Left lung (tissue), 14 donors: ENCODE results near the gene SERPINB5. TPM values are rescaled to one million over a fixed set of nuclear protein-coding genes. Genes with fewer than 3 reads are reported as not detected.

Experiments
- ATAC-seq: fragments of 200-7000 bp; cut with Tn5 transposase; one replicate; pipeline ENCODE4 v1.9.1; 2020; ENCODE audit warnings: moderate library complexity
- DNase-seq, 4 donors: peaks; one replicate each; pipeline ENCODE4 v3.0.0-alpha.2; 2013 to 2020
- H3K27ac ChIP-seq, 2 donors: fragments of 200-600 bp; sonication (generic) in 1 of 2; one replicate each; pipeline versions ENCODE4 v1.5.0 to v1.8.0; 2020 to 2021
- H3K27me3 ChIP-seq, 2 donors: fragments of 200-600 bp; sonication (generic) in 1 of 2; one replicate each; pipeline versions ENCODE4 v1.5.0 to v1.8.0; 2020 to 2021
- H3K36me3 ChIP-seq, 2 donors: fragments of 200-600 bp; sonication (generic) in 1 of 2; one replicate each; pipeline versions ENCODE4 v1.5.0 to v1.8.0; 2020 to 2021
- H3K4me1 ChIP-seq, 2 donors: fragments of 200-600 bp; one replicate each; pipeline ENCODE4 v1.8.0; 2021
- H3K4me3 ChIP-seq, 2 donors: fragments of 200-600 bp; sonication (generic) in 1 of 2; one replicate each; pipeline versions ENCODE4 v1.5.0 to v1.8.0; 2020 to 2021; ENCODE audit warnings: mild to moderate bottlenecking in 1 of 2
- H3K9me3 ChIP-seq, 2 donors: fragments of 200-600 bp; sonication (generic) in 1 of 2; one replicate each; pipeline versions ENCODE4 v1.5.0 to v1.8.0; 2020 to 2021
- CTCF ChIP-seq, 2 donors: fragments of 200-600 bp; sonication (generic) in 1 of 2; IDR thresholded peaks; one replicate each; pipeline versions ENCODE4 v1.5.0 to v1.8.0; 2021; ENCODE audit warnings: antibody characterized with exemption in 2 of 2
- intact Hi-C, 2 donors: fragments of 100-400 bp; cut with DNase I; formaldehyde crosslinking; loops; one replicate each; pipeline versions ENCODE4 v1.11.2 to v1.14.2; 2022
- long read RNA-seq, 12 donors: library from polyadenylated mRNA in 2 of 12; unstranded in 2 of 12; transcript quantifications; one replicate each; pipeline ENCODE4 v2.0.0 and lab custom pipeline, GENCODE V29; 2019 to 2026
- polyA plus RNA-seq, 6 donors: library from polyadenylated mRNA; unstranded; fragments of 120-200 nt; gene quantifications; one replicate each; pipeline ENCODE4 v1.2.1, GENCODE V29; 2013; ENCODE audit not compliant: insufficient read length in 6 of 6
- total RNA-seq, 2 donors: library from RNA; stranded (reverse); fragmentation: NEBNext Ultra II Directional; extraction: Animal tissue kit (Norgen Biotek cat#: 25700); gene quantifications; one replicate each; pipeline ENCODE4 v1.2.1, GENCODE V29; 2021
- donor health status: DM: no; HTN: yes; CAD: no.
- donor health status: DM: no; HTN: no; CAD: no.

Gene SERPINB5
- total RNA-seq (under 1 TPM in 1 of 2 donors, not detected in 1; 0.34 TPM), polyA plus RNA-seq (not detected)
- long read RNA-seq, donor 1 = 0 reads
- long read RNA-seq, donor 2 = 0 reads
- long read RNA-seq, donor 3 = 0 reads
- long read RNA-seq, donor 4 = 0 reads
- long read RNA-seq, donor 5 = 0 reads
- long read RNA-seq, donor 6 = 0 reads
- long read RNA-seq, donor 7 = 0 reads
- long read RNA-seq, donor 8 = 0 reads
- long read RNA-seq, donor 9 = 0 reads
- long read RNA-seq, donor 10 = 0 reads
- long read RNA-seq, donor 11 = 0 reads
- long read RNA-seq, donor 12 = 0 reads

- Histone ChIP-seq H3K9me3 (no peaks in the 10 kb centered on the region), H3K27ac (no peak within 1 kb of the TSS), H3K36me3 (no peaks in the 10 kb centered on the region), H3K27me3 (no peaks in the 10 kb centered on the region), H3K4me3 (no peak within 1 kb of the TSS), H3K4me1 (no peaks in the 10 kb centered on the region)
- TF ChIP-seq CTCF (IDR thresholded peaks at IDR 0.05) = no peak
- intact Hi-C loops = no loop called here
- DNase-seq = peak in 2 of 4 donors; percentile 4 to 77
- peak; percentile 81 for ATAC-seq
Measured at GRCh38 chr18:63476668-63477067, at the start of gene SERPINB5. Gene SERPINB5 (plus strand): TSS chr18:63476958. CDS start chr18:63484429, 7,471 bp downstream.

- intact Hi-C loops = loop anchor here in 1 of 2 donors (10.0 kb wide), 1 partner anchor 63 kb away; the partner anchor contains the start of gene KDSR
- Histone ChIP-seq H3K4me1 (peaks cover 0 to 7% of the 10 kb centered on the region in 2 donors), H3K27me3 (no peaks in the 10 kb centered on the region)
Measured at GRCh38 chr18:63427558-63427957, 49.2 kb upstream of the SERPINB5 start.

GRCh38 chr18:63430526-63430925 lies 46.2 kb upstream of the SERPINB5 start:
- no peaks in the 10 kb centered on the region for H3K9me3 ChIP-seq
- intact Hi-C loops = loop anchor here in 1 of 2 donors (10.0 kb wide), 1 partner anchor 86 kb away; no protein-coding TSS in a partner anchor
- no peak for ATAC-seq
- no peaks in the 10 kb centered on the region for H3K4me1 ChIP-seq
- H3K27me3 ChIP-seq = no peaks in the 10 kb centered on the region
- H3K4me3 ChIP-seq = no peak overlapping the region
- H3K36me3 ChIP-seq = no peaks in the 10 kb centered on the region
- no peak overlapping the region for H3K27ac ChIP-seq
- DNase-seq = no peak
- no peak for TF ChIP-seq CTCF (IDR thresholded peaks at IDR 0.05)

More at GRCh38 chr18:63427558-63427957, 49.2 kb upstream of the SERPINB5 start:
- Histone ChIP-seq H3K9me3 (no peaks in the 10 kb centered on the region), H3K4me3 (no peak overlapping the region), H3K27ac (no peak overlapping the region), H3K36me3 (no peaks in the 10 kb centered on the region)
- DNase-seq = no peak
- no peak for TF ChIP-seq CTCF (IDR thresholded peaks at IDR 0.05)
- no peak for ATAC-seq

- intact Hi-C loops = loop anchor here in 1 of 2 donors (10.0 kb wide), 1 partner anchor 86 kb away; no protein-coding TSS in a partner anchor
- H3K9me3 ChIP-seq = no peaks in the 10 kb centered on the region
- peaks cover 0 to 4% of the 10 kb centered on the region in 2 donors for H3K27me3 ChIP-seq
- H3K4me1 ChIP-seq = no peaks in the 10 kb centered on the region
- ATAC-seq = no peak
- DNase-seq = no peak
- no peak overlapping the region for H3K27ac ChIP-seq
- TF ChIP-seq CTCF (IDR thresholded peaks at IDR 0.05) = no peak
- H3K4me3 ChIP-seq = no peak overlapping the region
- H3K36me3 ChIP-seq = no peaks in the 10 kb centered on the region
Measured at GRCh38 chr18:63431180-63431579, 45.6 kb upstream of the SERPINB5 start.

GRCh38 chr18:63433334-63433866 lies 43.4 kb upstream of the SERPINB5 start:
- no peak for TF ChIP-seq CTCF (IDR thresholded peaks at IDR 0.05)
- no peaks in the 10 kb centered on the region for H3K9me3 ChIP-seq
- no peaks in the 10 kb centered on the region for H3K4me1 ChIP-seq
- DNase-seq = no peak
- no peak for ATAC-seq
- intact Hi-C loops = loop anchor here in 1 of 2 donors (10.0 kb wide), 1 partner anchor 89 kb away; no protein-coding TSS in a partner anchor
- H3K27ac ChIP-seq = no peak overlapping the region
- no peaks in the 10 kb centered on the region for H3K36me3 ChIP-seq
- peaks cover 0 to 5% of the 10 kb centered on the region in 2 donors for H3K27me3 ChIP-seq
- no peak overlapping the region for H3K4me3 ChIP-seq
